Vagina (tissue), 2 donors: ENCODE data around the gene CAPN15.
"Not testable (repeated sequence)": the region's sequence is repeated elsewhere in the genome, so short reads cannot be mapped to it uniquely, and the experiment has no call there.

Experiments used
- POLR2A ChIP-seq, 2 donors: fragments of 450-650 bp; IDR thresholded peaks; one replicate each; pipeline ENCODE4 v1.6.1; 2017; ENCODE audit warnings: antibody characterized with exemption in 2 of 2, mild to moderate bottlenecking in 2 of 2, moderate library complexity in 2 of 2
- TF ChIP-seq, protein P1 (sequence below), 3 experiments: fragments of 450-650 bp in 2 of 3; fragments of 200-600 bp in 1 of 3; sonication (generic) in 1 of 3; IDR thresholded peaks; one replicate each; pipeline ENCODE4 v1.5.1; 2017 to 2019; ENCODE audit warnings: antibody characterized with exemption in 3 of 3, mild to moderate bottlenecking in 2 of 3, moderate library complexity in 2 of 3

DNA sequence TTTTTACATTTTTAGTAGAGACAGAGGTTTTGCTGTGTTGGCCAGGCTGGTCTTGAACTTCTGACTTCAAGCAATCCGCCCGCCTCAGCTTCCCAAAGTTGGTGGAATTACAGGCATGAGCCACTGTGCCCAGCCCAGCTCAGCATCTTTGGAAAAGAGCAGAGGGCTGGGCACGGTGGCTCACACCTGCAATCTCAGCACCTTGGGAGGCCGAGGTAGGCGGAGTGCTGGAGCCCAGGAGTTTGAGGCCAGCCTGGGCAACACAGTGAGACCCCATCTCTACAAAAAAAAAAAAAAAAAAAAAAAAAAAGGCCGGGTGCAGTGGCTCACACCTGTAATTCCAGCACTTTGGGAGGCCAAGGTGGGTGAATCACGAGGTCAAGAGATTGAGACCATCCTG, 70.1 kb downstream of the CAPN15 start:
- TF ChIP-seq, protein P1, sequence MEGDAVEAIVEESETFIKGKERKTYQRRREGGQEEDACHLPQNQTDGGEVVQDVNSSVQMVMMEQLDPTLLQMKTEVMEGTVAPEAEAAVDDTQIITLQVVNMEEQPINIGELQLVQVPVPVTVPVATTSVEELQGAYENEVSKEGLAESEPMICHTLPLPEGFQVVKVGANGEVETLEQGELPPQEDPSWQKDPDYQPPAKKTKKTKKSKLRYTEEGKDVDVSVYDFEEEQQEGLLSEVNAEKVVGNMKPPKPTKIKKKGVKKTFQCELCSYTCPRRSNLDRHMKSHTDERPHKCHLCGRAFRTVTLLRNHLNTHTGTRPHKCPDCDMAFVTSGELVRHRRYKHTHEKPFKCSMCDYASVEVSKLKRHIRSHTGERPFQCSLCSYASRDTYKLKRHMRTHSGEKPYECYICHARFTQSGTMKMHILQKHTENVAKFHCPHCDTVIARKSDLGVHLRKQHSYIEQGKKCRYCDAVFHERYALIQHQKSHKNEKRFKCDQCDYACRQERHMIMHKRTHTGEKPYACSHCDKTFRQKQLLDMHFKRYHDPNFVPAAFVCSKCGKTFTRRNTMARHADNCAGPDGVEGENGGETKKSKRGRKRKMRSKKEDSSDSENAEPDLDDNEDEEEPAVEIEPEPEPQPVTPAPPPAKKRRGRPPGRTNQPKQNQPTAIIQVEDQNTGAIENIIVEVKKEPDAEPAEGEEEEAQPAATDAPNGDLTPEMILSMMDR (IDR thresholded peaks at IDR 0.05) = not testable (repeated sequence)
- not testable (repeated sequence) for TF ChIP-seq POLR2A (IDR thresholded peaks at IDR 0.05)
